ENCODE measurements around the gene MRPL54.
"Not testable (repeated sequence)": the region's sequence is repeated elsewhere in the genome, so short reads cannot be mapped to it uniquely, and the experiment has no call there.

MRPL54 gene

GRCh38 chr19:3743486-3743885 is 19.0 kb upstream of the MRPL54 start:
- peak; percentile 84 for DNase-seq (ENCODE audit: low spot score)

GRCh38 chr19:3745363-3746045 is 17.0 kb upstream of the MRPL54 start:
- no peak for DNase-seq (ENCODE audit: low spot score)

- DNase-seq (ENCODE audit: low spot score): no peak
These were observed 16.0 kb upstream of the MRPL54 start for GRCh38 chr19:3746371-3747056.

- DNase-seq (ENCODE audit: low spot score): no peak
These were observed 13.5 kb upstream of the MRPL54 start for GRCh38 chr19:3748965-3749364.

- no peak for DNase-seq (ENCODE audit: low spot score)
These were observed 12.3 kb upstream of the MRPL54 start for GRCh38 chr19:3750211-3750610.

- DNase-seq (ENCODE audit: low spot score): no peak
These were observed 11.2 kb upstream of the MRPL54 start for GRCh38 chr19:3751236-3751635.

GRCh38 chr19:3752492-3752891 is 10.0 kb upstream of the MRPL54 start:
- no peak for DNase-seq (ENCODE audit: low spot score)

GRCh38 chr19:3753631-3754410 is 8.7 kb upstream of the MRPL54 start:
- no peak for DNase-seq (ENCODE audit: low spot score)

GRCh38 chr19:3757705-3758104 is 4.8 kb upstream of the MRPL54 start:
- DNase-seq (ENCODE audit: low spot score): not testable (repeated sequence)

- DNase-seq (ENCODE audit: low spot score): not testable (repeated sequence)
These were observed 4.2 kb upstream of the MRPL54 start for GRCh38 chr19:3758297-3758696.

- DNase-seq (ENCODE audit: low spot score): no peak
These were observed 2.8 kb upstream of the MRPL54 start for GRCh38 chr19:3759482-3760254.

GRCh38 chr19:3760871-3761361 is 1.6 kb upstream of the MRPL54 start:
- DNase-seq (ENCODE audit: low spot score): no peak

GRCh38 chr19:3761382-3762129 is 926 bp upstream of the MRPL54 start, which contains the start of gene APBA3:
Gene APBA3, minus strand, starts transcription at chr19:3761692. Its CDS starts 1,428 bp downstream, at chr19:3760264.
- peak; percentile 95 for DNase-seq (ENCODE audit: low spot score)

- DNase-seq (ENCODE audit: low spot score): no peak
These were observed 380 bp upstream of the MRPL54 start for GRCh38 chr19:3762130-3762473.

GRCh38 chr19:3765121-3765520 is 2.6 kb downstream of the MRPL54 start:
- DNase-seq (ENCODE audit: low spot score): no peak

GRCh38 chr19:3765757-3766156 is 3.3 kb downstream of the MRPL54 start:
- not testable (repeated sequence) for DNase-seq (ENCODE audit: low spot score)

GRCh38 chr19:3766520-3766919 is 4.0 kb downstream of the MRPL54 start:
- no peak for DNase-seq (ENCODE audit: low spot score)

GRCh38 chr19:3767050-3767449 is 4.6 kb downstream of the MRPL54 start:
- no peak for DNase-seq (ENCODE audit: low spot score)

GRCh38 chr19:3768015-3768747 is 5.7 kb downstream of the MRPL54 start:
- no peak for DNase-seq (ENCODE audit: low spot score)

GRCh38 chr19:3768748-3769099 is 6.2 kb downstream of the MRPL54 start:
- DNase-seq (ENCODE audit: low spot score): no peak

- no peak for DNase-seq (ENCODE audit: low spot score)
These were observed 7.0 kb downstream of the MRPL54 start for GRCh38 chr19:3769494-3769893.

All from NAMALWA (cell line).